ENCODE results near the gene ABCG5. TPM values are rescaled to one million over a fixed set of nuclear protein-coding genes. Genes with fewer than 3 reads are reported as not detected.

ABCG5 gene
- total and polyA plus RNA-seq, 2 experiments from 2014 or later, result not detected

GRCh38 chr2:43832457-43832856 is 6.2 kb downstream of the ABCG5 start:
- Histone ChIP-seq H3K4me1 (ENCODE audit: low read depth) (no peaks in the 10 kb centered on the region), H3K9me3 (ENCODE audit: low read depth) (no peaks in the 10 kb centered on the region), H3K4me3 (no peak overlapping the region), H3K27me3 (peaks cover 19% of the 10 kb centered on the region), H3K27ac (no peak overlapping the region), H3K36me3 (no peaks in the 10 kb centered on the region)
- TF ChIP-seq, protein P1, sequence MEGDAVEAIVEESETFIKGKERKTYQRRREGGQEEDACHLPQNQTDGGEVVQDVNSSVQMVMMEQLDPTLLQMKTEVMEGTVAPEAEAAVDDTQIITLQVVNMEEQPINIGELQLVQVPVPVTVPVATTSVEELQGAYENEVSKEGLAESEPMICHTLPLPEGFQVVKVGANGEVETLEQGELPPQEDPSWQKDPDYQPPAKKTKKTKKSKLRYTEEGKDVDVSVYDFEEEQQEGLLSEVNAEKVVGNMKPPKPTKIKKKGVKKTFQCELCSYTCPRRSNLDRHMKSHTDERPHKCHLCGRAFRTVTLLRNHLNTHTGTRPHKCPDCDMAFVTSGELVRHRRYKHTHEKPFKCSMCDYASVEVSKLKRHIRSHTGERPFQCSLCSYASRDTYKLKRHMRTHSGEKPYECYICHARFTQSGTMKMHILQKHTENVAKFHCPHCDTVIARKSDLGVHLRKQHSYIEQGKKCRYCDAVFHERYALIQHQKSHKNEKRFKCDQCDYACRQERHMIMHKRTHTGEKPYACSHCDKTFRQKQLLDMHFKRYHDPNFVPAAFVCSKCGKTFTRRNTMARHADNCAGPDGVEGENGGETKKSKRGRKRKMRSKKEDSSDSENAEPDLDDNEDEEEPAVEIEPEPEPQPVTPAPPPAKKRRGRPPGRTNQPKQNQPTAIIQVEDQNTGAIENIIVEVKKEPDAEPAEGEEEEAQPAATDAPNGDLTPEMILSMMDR (IDR thresholded peaks at IDR 0.05; ENCODE audit: low read depth, low read length), result no peak
- DNase-seq (ENCODE audit: low read depth in 1 of 2, low spot score in 1 of 2), result peak in 1 of 2 donors; percentile 10

- H3K4me1 ChIP-seq (ENCODE audit: low read depth), result no peaks in the 10 kb centered on the region
- TF ChIP-seq, protein P1 (IDR thresholded peaks at IDR 0.05; ENCODE audit: low read depth, low read length), result no peak
- H3K36me3 ChIP-seq, result no peaks in the 10 kb centered on the region
- peak overlapping the region; percentile 20 for H3K4me3 ChIP-seq
- DNase-seq (ENCODE audit: low read depth in 1 of 2, low spot score in 1 of 2), result peak in 1 of 2 donors; percentile 18
- no peaks in the 10 kb centered on the region for H3K9me3 ChIP-seq (ENCODE audit: low read depth)
- H3K27me3 ChIP-seq, result peaks cover 19% of the 10 kb centered on the region
- no peak overlapping the region for H3K27ac ChIP-seq
Measured at GRCh38 chr2:43831543-43832294, 6.9 kb downstream of the ABCG5 start.

GRCh38 chr2:43826305-43827250 is 12.1 kb downstream of the ABCG5 start:
- TF ChIP-seq, protein P1 (IDR thresholded peaks at IDR 0.05; ENCODE audit: low read depth, low read length), result no peak
- H3K4me1 ChIP-seq (ENCODE audit: low read depth), result no peaks in the 10 kb centered on the region
- no peak overlapping the region for H3K4me3 ChIP-seq
- DNase-seq (ENCODE audit: low read depth in 1 of 2, low spot score in 1 of 2), result no peak
- H3K27ac ChIP-seq, result no peak overlapping the region
- no peaks in the 10 kb centered on the region for H3K9me3 ChIP-seq (ENCODE audit: low read depth)
- H3K27me3 ChIP-seq, result peaks cover 14% of the 10 kb centered on the region
- H3K36me3 ChIP-seq, result no peaks in the 10 kb centered on the region

DNA sequence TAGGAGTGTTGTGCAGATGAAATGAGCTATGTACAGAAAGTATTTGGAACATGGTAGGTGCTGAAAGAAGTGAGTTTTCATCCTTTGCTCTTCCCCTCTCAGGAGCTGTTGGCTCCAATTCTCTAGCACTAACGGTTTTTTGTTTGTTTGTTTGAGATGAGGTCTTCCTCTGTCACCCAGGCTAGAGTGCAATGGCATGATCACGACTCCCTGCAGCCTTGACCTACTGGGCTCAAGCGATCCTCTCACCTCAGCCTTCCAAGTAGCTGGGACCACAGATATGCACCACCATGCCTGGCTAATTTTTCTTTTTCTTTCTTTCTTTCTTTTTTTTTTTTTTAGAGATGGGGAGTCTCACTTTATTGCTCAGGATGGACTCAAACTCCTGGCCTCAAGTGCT is 12.8 kb downstream of the ABCG5 start:
- DNase-seq (ENCODE audit: low read depth in 1 of 2, low spot score in 1 of 2), result no peak
- H3K4me3 ChIP-seq, result no peak overlapping the region
- H3K9me3 ChIP-seq (ENCODE audit: low read depth), result no peaks in the 10 kb centered on the region
- TF ChIP-seq, protein P1 (IDR thresholded peaks at IDR 0.05; ENCODE audit: low read depth, low read length), result no peak
- no peaks in the 10 kb centered on the region for H3K36me3 ChIP-seq
- H3K27ac ChIP-seq, result no peak overlapping the region
- peaks cover 7% of the 10 kb centered on the region for H3K27me3 ChIP-seq
- H3K4me1 ChIP-seq (ENCODE audit: low read depth), result no peaks in the 10 kb centered on the region

DNA sequence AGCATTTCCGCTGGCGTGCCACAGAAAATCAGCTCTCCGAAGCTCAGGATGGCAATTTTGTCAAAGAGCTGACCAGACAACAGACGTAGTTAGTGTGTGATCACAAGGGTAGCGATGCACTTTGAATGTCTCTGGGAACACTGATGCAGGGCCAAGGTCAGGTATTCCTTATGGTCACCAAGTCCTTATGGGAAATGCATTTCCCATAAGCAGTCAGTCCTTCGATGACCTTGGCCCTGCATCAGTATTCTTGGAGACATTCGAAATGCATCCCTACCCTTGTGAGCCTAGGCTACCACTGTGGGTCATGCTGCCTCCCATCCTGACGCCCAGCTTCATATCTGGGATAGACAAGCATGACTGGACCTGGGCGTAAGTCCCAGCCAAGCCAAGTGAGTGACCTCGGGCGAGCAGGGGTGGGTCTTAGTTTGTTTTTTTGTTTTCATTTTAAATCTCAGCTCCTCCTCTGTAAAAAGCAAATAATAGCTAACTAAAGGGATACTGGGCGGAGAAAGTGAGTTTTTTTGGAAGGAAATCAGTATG is 13.6 kb downstream of the ABCG5 start:
- TF ChIP-seq, protein P1 (IDR thresholded peaks at IDR 0.05; ENCODE audit: low read depth, low read length), result no peak
- no peak overlapping the region for H3K27ac ChIP-seq

More for the DNA sequence above, 13.6 kb downstream of the ABCG5 start:
- Histone ChIP-seq H3K36me3 (no peaks in the 10 kb centered on the region), H3K9me3 (ENCODE audit: low read depth) (no peaks in the 10 kb centered on the region), H3K4me3 (no peak overlapping the region), H3K4me1 (ENCODE audit: low read depth) (no peaks in the 10 kb centered on the region), H3K27me3 (peaks cover 1% of the 10 kb centered on the region)
- no peak for DNase-seq (ENCODE audit: low read depth in 1 of 2, low spot score in 1 of 2)
